K562 (cell line): ENCODE data around the gene FAM78A. TPM values are rescaled to one million over a fixed set of nuclear protein-coding genes. Genes with fewer than 3 reads are reported as not detected.
A peak's percentile ranks its signal among the peaks of the same experiment; 100 is the strongest.

ENCODE experiments used
- ATAC-seq: fragments of 200-7000 bp; cut with Tn5 transposase; 3 replicates; pipeline ENCODE4 v1.9.1; 2020; ENCODE audit warnings: moderate library complexity
- BruUV-seq: library from RNA; stranded (reverse); fragments of 400-500 nt; replicated peaks from 2 replicates; lab custom pipeline; 2021; lab: Mats Ljungman, UMichigan
- CTCF ChIA-PET: fragments of 300-600 bp; formaldehyde crosslinking; extraction: SDS; loops from one replicate; lab custom pipeline; 2021; ENCODE audit warnings: low intra/inter-chr PET ratio; lab: Yijun Ruan, JAX
- POLR2A ChIA-PET: fragments of 300-600, 350-650 bp; sonication (Branson Sonifier 250); formaldehyde crosslinking; extraction: SDS; loops from one replicate; lab custom pipeline; 2021; ENCODE audit warnings: antibody characterized with exemption, inconsistent platforms; lab: Yijun Ruan, JAX
- DNase-seq, 4 experiments: peaks; one replicate each; pipeline versions ENCODE4 v3.0.0 to v3.0.0-alpha.2; 2011 to 2018; ENCODE audit warnings: low spot score in 3 of 4, mixed read lengths in 3 of 4; ENCODE audit errors: extremely low read depth in 1 of 4
- FAIRE-seq: peaks from 2 replicates; lab custom pipeline; 2011; peaks lifted over from hg19 to GRCh38; lab: Jason Lieb, UNC
- H2AFZ ChIP-seq: 2 replicates; pipeline ENCODE4 v1.6.0; 2011; ENCODE audit warnings: low read depth, low read length, control low read depth, inconsistent platforms
- H3K27ac ChIP-seq: fragments of 200-600 bp; 3 replicates; pipeline ENCODE4 v1.8.0; 2011; ENCODE audit warnings: low read depth, mild to moderate bottlenecking, control low read depth, inconsistent platforms, low read length, moderate library complexity, mixed read lengths; ENCODE audit errors: extremely low read depth
- H3K27me3 ChIP-seq, 2 experiments: fragments of 300-600 bp in 1 of 2; 2 replicates in 1 of 2; 3 replicates in 1 of 2; pipeline versions ENCODE4 v1.6.0 to v1.8.0; 2011; ENCODE audit warnings: inconsistent platforms in 2 of 2, low read length in 2 of 2, mild to moderate bottlenecking in 1 of 2, mixed read lengths in 1 of 2, moderate library complexity in 1 of 2; ENCODE audit not compliant: control insufficient read depth in 2 of 2, insufficient read depth in 2 of 2
- H3K36me3 ChIP-seq: fragments of 300-600 bp; 3 replicates; pipeline ENCODE4 v1.8.0; 2011; ENCODE audit warnings: mild to moderate bottlenecking, low read length, inconsistent platforms; ENCODE audit not compliant: control insufficient read depth, insufficient read depth
- H3K4me1 ChIP-seq, 2 experiments: fragments of 200-600 bp in 1 of 2; replicated peaks in 1 of 2; 2 replicates in 1 of 2; 3 replicates in 1 of 2; pipeline versions ENCODE4 v1.5.1 to v1.8.0; 2011; ENCODE audit warnings: inconsistent platforms in 2 of 2, low read length in 2 of 2, mild to moderate bottlenecking in 1 of 2, mixed read lengths in 1 of 2, moderate library complexity in 1 of 2; ENCODE audit not compliant: control insufficient read depth in 2 of 2, insufficient read depth in 2 of 2
- H3K4me2 ChIP-seq: 2 replicates; pipeline ENCODE4 v1.6.1; 2011; ENCODE audit warnings: low read length, control low read depth, inconsistent platforms, mixed read lengths; ENCODE audit not compliant: insufficient read depth
- H3K4me3 ChIP-seq: fragments of 200-600 bp; sonication (generic), shearing (Covaris generic); 2 replicates; pipeline ENCODE4 v1.5.1; 2016; ENCODE audit warnings: control low read depth, inconsistent platforms
- H3K79me2 ChIP-seq: fragments of 200-600 bp; 3 replicates; pipeline ENCODE4 v1.8.0; 2011; ENCODE audit warnings: low read length, inconsistent platforms; ENCODE audit not compliant: control insufficient read depth, insufficient read depth
- H3K9ac ChIP-seq, 2 experiments: 2 replicates each; pipeline versions ENCODE4 v1.6.0 to v1.6.1; 2011; ENCODE audit warnings: low read depth in 2 of 2, low read length in 2 of 2, control low read depth in 1 of 2, inconsistent platforms in 1 of 2, mild to moderate bottlenecking in 1 of 2, mixed read lengths in 1 of 2; ENCODE audit not compliant: insufficient read depth in 1 of 2
- H3K9me1 ChIP-seq: one replicate; pipeline ENCODE4 v1.6.0; 2011; ENCODE audit warnings: inconsistent platforms, mild to moderate bottlenecking, low read length, moderate library complexity; ENCODE audit not compliant: control insufficient read depth, insufficient read depth
- H3K9me3 ChIP-seq: replicated peaks from 2 replicates; pipeline ENCODE4 v1.5.1; 2011; ENCODE audit warnings: low read depth, low read length, inconsistent platforms; ENCODE audit not compliant: control insufficient read depth, insufficient read depth
- H4K20me1 ChIP-seq: replicated peaks from 2 replicates; pipeline ENCODE4 v1.6.1; 2011; ENCODE audit warnings: low read length, inconsistent platforms, mixed read lengths; ENCODE audit not compliant: control insufficient read depth, insufficient read depth
- ARID2 ChIP-seq: fragments of 450-650 bp; IDR thresholded peaks from 2 replicates; pipeline ENCODE4 v1.6.1; 2017; ENCODE audit warnings: antibody characterized with exemption, mild to moderate bottlenecking
- BHLHE40 ChIP-seq: IDR thresholded peaks from 2 replicates; pipeline ENCODE4 v1.6.1; 2011; ENCODE audit warnings: low read length, improper control_type of control experiment
- E2F1 ChIP-seq: sonication (generic); formaldehyde crosslinking; IDR thresholded peaks from 2 replicates; pipeline ENCODE4 v1.8.1; 2023; ENCODE audit warnings: mild to moderate bottlenecking, missing genetic modification reagents, moderate library complexity
- MLX ChIP-seq, 2 experiments: fragments of 450-650 bp in 1 of 2; sonication (generic) in 1 of 2; formaldehyde crosslinking; conservative IDR thresholded peaks; 2 replicates each; pipeline versions ENCODE4 v1.4.0 to v1.8.1; 2020 to 2022; ENCODE audit warnings: mild to moderate bottlenecking in 1 of 2, missing genetic modification reagents in 1 of 2
- RCOR1 ChIP-seq, 2 experiments: IDR thresholded peaks; 2 replicates each; pipeline ENCODE4 v1.6.1; 2012; ENCODE audit warnings: low read depth in 2 of 2, low read length in 2 of 2, borderline replicate concordance in 1 of 2, improper control_type of control experiment in 1 of 2
- WGBS: fragments of 100-300 bp; shearing (Covaris generic); methylation state at CpG from one replicate; pipeline ENCODE4 v1.1.6; 2016; ENCODE audit warnings: low coverage, mixed read lengths; ENCODE audit not compliant: insufficient coverage; ENCODE audit errors: missing lambda C conversion rate; 5-methylcytosine and 5-hydroxymethylcytosine counted together
- in situ Hi-C: fragments of 300-500 bp; cut with MboI; formaldehyde crosslinking; loops from 4 replicates; pipeline ENCODE4 v1.15.0; 2018; ENCODE audit warnings: inconsistent platforms, mixed read lengths
- intact Hi-C: fragments of 100-400 bp; cut with micrococcal nuclease; formaldehyde crosslinking; loops from 2 replicates; pipeline ENCODE4 v1.14.2; 2022
- polyA plus RNA-seq, 8 experiments: library from polyadenylated mRNA; depleted of rRNA in 4 of 8; stranded (reverse) in 5 of 8; unstranded in 3 of 8; fragments of >200 nt; fragmentation: Nextera tagmentation in 2 of 8; fragmentation: Illumina TruSeq in 1 of 8; extraction: Ambion mirVana in 2 of 8; extraction: Trizol in 1 of 8; gene quantifications; 2 replicates each; pipeline versions ENCODE4 v1.2.1 to v1.2.3, GENCODE V29; 2011 to 2014; ENCODE audit warnings: inconsistent platforms in 1 of 8, missing spikeins in 1 of 8
- total RNA-seq, 7 experiments: library from RNA; depleted of rRNA in 6 of 7; stranded (reverse); fragments of >200 nt in 6 of 7; fragmentation: Illumina TruSeq in 2 of 7; extraction: Trizol in 2 of 7; gene quantifications; 2 replicates each; pipeline versions ENCODE4 v1.2.1 to v1.2.3, GENCODE V29; 2011 to 2021; ENCODE audit warnings: low replicate concordance in 1 of 7

FAM78A gene
- total and polyA plus RNA-seq, 9 of the 15 experiments (the other 6 are each of a cell fraction or from before 2014, with no cell fraction given) = 0.56 to 103 (median 55.2) TPM

DNA sequence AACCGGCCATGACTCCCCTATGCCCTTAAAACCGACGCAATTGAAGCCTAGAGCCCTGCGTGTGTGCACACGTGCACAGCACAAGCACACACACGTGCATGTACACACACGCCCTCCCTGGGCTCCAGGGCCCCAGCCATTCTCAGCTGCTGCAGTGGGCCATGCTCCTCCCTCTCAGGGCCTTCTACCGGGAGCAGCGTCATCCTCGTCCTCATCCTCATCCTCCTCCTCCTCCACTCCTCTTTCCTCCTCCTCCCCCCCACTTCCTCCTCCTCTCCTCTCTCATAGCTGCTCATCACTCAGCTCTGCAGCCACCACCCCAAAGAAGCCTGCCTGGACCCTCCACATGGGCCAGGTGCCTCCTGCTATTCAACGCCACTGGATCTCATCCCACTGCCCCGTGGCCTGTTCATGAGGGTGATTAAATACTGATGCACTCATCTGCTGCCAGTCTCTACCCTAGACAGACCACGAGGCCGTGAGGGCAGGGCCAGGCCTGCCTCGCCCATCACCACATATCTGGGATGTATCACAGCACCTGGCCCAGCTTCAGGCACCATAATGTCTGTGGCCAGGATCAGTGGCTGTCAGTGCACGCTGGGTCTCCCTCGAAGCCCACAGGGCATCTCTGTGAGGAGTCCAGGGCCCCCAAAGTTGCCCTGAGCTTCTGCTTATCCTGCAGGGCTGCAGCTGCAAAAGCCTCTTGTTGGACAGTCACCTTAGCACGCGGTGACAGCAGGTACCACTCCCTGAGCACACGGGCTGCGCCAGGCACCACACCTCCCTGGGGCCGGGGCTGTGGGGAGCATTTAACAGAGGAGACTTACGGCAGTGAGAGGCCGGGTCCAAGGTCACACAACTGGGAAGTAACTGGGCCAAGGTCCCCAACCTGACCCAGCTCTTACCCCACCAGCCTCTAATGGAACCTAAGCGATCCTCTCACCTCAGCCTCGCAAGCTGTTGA lies 9.8 kb downstream of the FAM78A start:
- no peaks in the 10 kb centered on the region; a peak in 1 of 5 replicates for H3K27me3 ChIP-seq
- CTCF ChIA-PET = no interaction called here

More for the DNA sequence above, 9.8 kb downstream of the FAM78A start:
- DNase-seq = peak; percentile 38 to 66 (median 60)
- H3K9me3 ChIP-seq = no peaks in the 10 kb centered on the region
- no peak for FAIRE-seq
- in situ Hi-C loops = no loop called here
- H3K36me3 ChIP-seq = peaks cover 74% of the 10 kb centered on the region
- H3K9me1 ChIP-seq = peaks cover 12% of the 10 kb centered on the region
- no peak overlapping the region for H3K27ac ChIP-seq
- peaks cover 21 to 62% of the 10 kb centered on the region in 2 experiments for H3K4me1 ChIP-seq
- intact Hi-C loops = no loop called here
- BruUV-seq = no TSS peak
- H2AFZ ChIP-seq = no peak overlapping the region
- H3K79me2 ChIP-seq = peaks cover 80% of the 10 kb centered on the region
- POLR2A ChIA-PET = interaction anchor here (0.6 to 14.6 kb wide), 8 partner anchors 8 to 215 kb away, joined by 3 to 338 read pairs (median 4); partner anchors contain the start of genes FAM78A and PLPP7
- peak overlapping the region in 1 of 2 experiments; percentile 79; a peak in 2 of 4 replicates for H3K9ac ChIP-seq
- H4K20me1 ChIP-seq = peaks cover 23% of the 10 kb centered on the region
- H3K4me2 ChIP-seq = no peak overlapping the region
- peak; percentile 2; the same call in 2 of the 3 replicates for ATAC-seq
- TF ChIP-seq BHLHE40 (peak; percentile 83), RCOR1 (IDR thresholded peaks at IDR 0.05; ENCODE audit: borderline replicate concordance in 1 of 2, low read depth in 2 of 2, low read length in 2 of 2) (peak in 1 of 2 experiments; percentile 59; a peak in 1 of 4 replicates), MLX (CRISPR knock-in tag; conservative IDR thresholded peaks at IDR 0.05) (0 out of 4 replicates have a peak, but pooled peaks of 1 of the 2 experiments have one; percentile 23), E2F1 (CRISPR knock-in tag) (peak; percentile 22; the same call in 1 of the 2 replicates), ARID2 (no peak)
- 67% methylated on average over 26 of the region's 26 CpGs for WGBS
- no peak overlapping the region for H3K4me3 ChIP-seq
